Peyer's patch (tissue), 4 donors: Measurements from ENCODE around the gene TREML1. TPM values are rescaled to one million over a fixed set of nuclear protein-coding genes. Genes with fewer than 3 reads are reported as not detected.

Source experiments
- DNase-seq, 3 donors: peaks; one replicate each; pipeline ENCODE4 v3.0.0-alpha.2; 2017 to 2019
- H3K27ac ChIP-seq, 4 donors: fragments of 200-600 bp; sonication (generic); one replicate each; pipeline ENCODE4 v1.5.1; 2016 to 2019
- H3K27me3 ChIP-seq, 2 donors: fragments of 200-600 bp; sonication (generic); one replicate each; pipeline ENCODE4 v1.5.1; 2019
- H3K36me3 ChIP-seq, 3 donors: fragments of 200-600 bp; sonication (generic); one replicate each; pipeline ENCODE4 v1.5.1; 2016 to 2019
- H3K4me1 ChIP-seq, 4 donors: fragments of 200-600 bp; sonication (generic); one replicate each; pipeline ENCODE4 v1.5.1; 2016 to 2019
- H3K4me3 ChIP-seq, 4 donors: fragments of 200-600 bp; sonication (generic); 1 replicate in 3 of 4; 2 replicates in 1 of 4; pipeline ENCODE4 v1.5.1; 2016 to 2019; ENCODE audit warnings: mild to moderate bottlenecking in 1 of 4
- H3K9me3 ChIP-seq, 4 donors: fragments of 200-600 bp; sonication (generic); one replicate each; pipeline ENCODE4 v1.5.1; 2016 to 2019; ENCODE audit warnings: mild to moderate bottlenecking in 1 of 4
- POLR2A ChIP-seq, 2 donors: fragments of 450-650 bp; IDR thresholded peaks; one replicate each; pipeline ENCODE4 v1.5.1; 2017; ENCODE audit warnings: antibody characterized with exemption in 2 of 2, mild to moderate bottlenecking in 2 of 2, moderate library complexity in 2 of 2
- total RNA-seq, 4 donors: library from RNA; depleted of rRNA; stranded (reverse); fragments of >200 nt; gene quantifications; one replicate each; pipeline ENCODE4 v1.1.0, GENCODE V29; 2016
- TF ChIP-seq, protein P1 (sequence below), 6 experiments: fragments of 450-650 bp in 4 of 6; fragments of 200-600 bp in 2 of 6; sonication (generic) in 1 of 6; IDR thresholded peaks; one replicate each; pipeline ENCODE4 v1.5.1; 2017 to 2019; ENCODE audit warnings: antibody characterized with exemption in 6 of 6, mild to moderate bottlenecking in 3 of 6, moderate library complexity in 1 of 6

TREML1 gene
- total RNA-seq, 4 donors from 2014 or later, result not detected

DNA sequence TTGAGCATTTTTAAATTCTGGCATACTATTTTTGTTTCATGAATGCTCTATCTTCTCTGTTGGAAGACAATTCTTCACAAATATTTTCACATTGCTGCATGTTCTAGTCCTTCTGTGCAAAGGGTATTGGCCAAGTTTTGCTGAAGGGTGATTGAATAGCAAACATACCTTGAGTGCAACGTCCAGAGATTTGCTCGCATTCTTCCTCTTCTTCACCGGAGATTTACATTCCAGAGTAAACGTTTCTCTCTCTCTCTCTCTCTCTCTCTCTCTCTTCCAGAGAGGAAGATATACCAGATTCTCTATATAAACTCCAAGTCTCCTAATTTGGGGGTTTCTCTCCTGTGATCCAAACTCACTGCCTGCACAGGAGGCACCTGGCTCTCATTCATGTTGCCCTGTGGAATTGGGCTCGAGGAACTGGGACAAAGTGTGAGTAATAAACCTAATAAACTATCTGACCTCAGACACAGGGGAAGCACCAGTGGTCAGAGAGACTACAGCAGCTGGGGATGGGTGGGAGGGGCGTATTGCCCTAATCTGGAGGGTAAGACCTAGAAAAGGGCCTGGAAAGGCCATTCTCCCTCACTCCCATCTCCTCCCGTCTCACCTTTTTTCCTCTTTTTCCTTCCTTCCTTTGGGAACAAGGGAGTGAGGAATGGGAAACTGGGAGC lies 1.1 kb upstream of the TREML1 start:
- no peak for DNase-seq
- no peak for TF ChIP-seq POLR2A (IDR thresholded peaks at IDR 0.05)
- TF ChIP-seq, protein P1, sequence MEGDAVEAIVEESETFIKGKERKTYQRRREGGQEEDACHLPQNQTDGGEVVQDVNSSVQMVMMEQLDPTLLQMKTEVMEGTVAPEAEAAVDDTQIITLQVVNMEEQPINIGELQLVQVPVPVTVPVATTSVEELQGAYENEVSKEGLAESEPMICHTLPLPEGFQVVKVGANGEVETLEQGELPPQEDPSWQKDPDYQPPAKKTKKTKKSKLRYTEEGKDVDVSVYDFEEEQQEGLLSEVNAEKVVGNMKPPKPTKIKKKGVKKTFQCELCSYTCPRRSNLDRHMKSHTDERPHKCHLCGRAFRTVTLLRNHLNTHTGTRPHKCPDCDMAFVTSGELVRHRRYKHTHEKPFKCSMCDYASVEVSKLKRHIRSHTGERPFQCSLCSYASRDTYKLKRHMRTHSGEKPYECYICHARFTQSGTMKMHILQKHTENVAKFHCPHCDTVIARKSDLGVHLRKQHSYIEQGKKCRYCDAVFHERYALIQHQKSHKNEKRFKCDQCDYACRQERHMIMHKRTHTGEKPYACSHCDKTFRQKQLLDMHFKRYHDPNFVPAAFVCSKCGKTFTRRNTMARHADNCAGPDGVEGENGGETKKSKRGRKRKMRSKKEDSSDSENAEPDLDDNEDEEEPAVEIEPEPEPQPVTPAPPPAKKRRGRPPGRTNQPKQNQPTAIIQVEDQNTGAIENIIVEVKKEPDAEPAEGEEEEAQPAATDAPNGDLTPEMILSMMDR (IDR thresholded peaks at IDR 0.05), result no peak

DNA sequence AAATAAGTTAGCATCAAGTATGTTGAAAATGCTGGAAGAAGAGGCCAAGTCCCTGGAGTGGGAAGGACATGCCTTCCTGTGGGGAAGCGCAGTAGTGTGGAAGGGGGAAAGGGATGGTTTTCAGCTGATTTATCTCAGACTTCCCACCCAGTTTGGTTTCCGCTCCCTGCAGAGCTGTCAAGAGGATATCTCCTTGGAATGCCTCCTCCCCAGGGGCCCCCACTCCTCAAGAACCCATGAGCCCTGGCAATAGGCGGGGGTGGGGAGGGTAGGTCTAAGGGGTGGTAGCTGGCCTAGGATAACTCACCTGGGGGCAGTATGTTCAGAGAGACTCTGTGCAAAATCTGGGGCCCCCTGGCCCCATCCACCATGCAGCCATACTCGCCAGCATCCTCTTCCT lies 696 bp downstream of the TREML1 start:
- H3K4me1 ChIP-seq, result no peaks in the 10 kb centered on the region
- H3K27ac ChIP-seq, result no peak overlapping the region
- no peaks in the 10 kb centered on the region for H3K9me3 ChIP-seq
- H3K27me3 ChIP-seq, result no peaks in the 10 kb centered on the region
- TF ChIP-seq POLR2A (IDR thresholded peaks at IDR 0.05), result no peak
- TF ChIP-seq, protein P1 (IDR thresholded peaks at IDR 0.05), result no peak
- no peaks in the 10 kb centered on the region for H3K36me3 ChIP-seq
- no peak for DNase-seq
- H3K4me3 ChIP-seq, result no peak overlapping the region

More for the DNA sequence above, 1.1 kb upstream of the TREML1 start:
- Histone ChIP-seq H3K4me3 (no peak overlapping the region), H3K36me3 (no peaks in the 10 kb centered on the region), H3K4me1 (no peaks in the 10 kb centered on the region), H3K9me3 (no peaks in the 10 kb centered on the region), H3K27ac (no peak overlapping the region), H3K27me3 (no peaks in the 10 kb centered on the region)

DNA sequence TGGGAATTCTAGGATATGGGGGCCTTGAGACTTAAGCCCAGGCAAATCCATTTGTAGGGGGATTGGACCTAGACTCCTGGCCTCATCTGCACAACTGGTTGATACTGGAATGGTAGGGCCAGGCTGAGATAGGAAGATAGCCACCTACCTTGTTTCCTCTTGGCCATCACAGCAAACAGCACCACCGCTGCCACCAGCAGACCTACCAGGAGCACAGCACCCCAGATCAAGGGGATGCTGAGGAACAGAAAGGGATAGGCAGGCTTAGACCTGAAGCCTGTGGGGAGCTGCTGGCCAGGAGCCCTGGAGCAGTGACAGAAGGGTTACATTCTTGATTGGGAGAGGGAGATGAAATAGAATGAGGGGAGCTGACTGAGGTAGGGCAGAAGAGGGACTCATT lies 3.5 kb downstream of the TREML1 start:
- H3K9me3 ChIP-seq, result no peaks in the 10 kb centered on the region
- no peaks in the 10 kb centered on the region for H3K27me3 ChIP-seq
- H3K36me3 ChIP-seq, result no peaks in the 10 kb centered on the region
- H3K4me3 ChIP-seq, result no peak overlapping the region
- no peak overlapping the region for H3K27ac ChIP-seq
- TF ChIP-seq POLR2A (IDR thresholded peaks at IDR 0.05), result no peak
- TF ChIP-seq, protein P1 (IDR thresholded peaks at IDR 0.05), result no peak
- H3K4me1 ChIP-seq, result no peaks in the 10 kb centered on the region
- no peak for DNase-seq

DNA sequence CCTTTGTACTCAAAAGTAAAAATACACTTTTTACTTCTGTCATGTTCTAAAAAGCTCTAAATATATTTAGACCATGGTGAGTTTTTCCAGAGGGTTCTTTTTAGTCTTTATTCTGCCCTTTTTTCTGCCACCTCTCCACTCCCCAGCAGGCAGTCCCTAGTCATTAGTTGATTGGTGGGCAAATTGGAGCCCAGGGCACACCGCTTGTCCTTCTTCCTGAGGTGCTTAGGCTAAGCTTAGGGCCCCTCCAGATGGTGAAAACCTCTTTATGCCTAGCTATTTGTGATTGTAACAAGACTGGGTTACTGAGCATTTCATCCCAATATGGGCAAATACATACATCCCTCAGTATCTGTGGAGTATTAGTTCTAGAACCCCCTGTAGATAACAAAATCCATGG lies 6.2 kb downstream of the TREML1 start:
- no peaks in the 10 kb centered on the region for H3K9me3 ChIP-seq
- no peaks in the 10 kb centered on the region for H3K27me3 ChIP-seq
- H3K36me3 ChIP-seq, result no peaks in the 10 kb centered on the region
- no peaks in the 10 kb centered on the region for H3K4me1 ChIP-seq
- TF ChIP-seq POLR2A (IDR thresholded peaks at IDR 0.05), result no peak
- TF ChIP-seq, protein P1 (IDR thresholded peaks at IDR 0.05), result no peak
- H3K4me3 ChIP-seq, result no peak overlapping the region
- DNase-seq, result no peak
- no peak overlapping the region for H3K27ac ChIP-seq

DNA sequence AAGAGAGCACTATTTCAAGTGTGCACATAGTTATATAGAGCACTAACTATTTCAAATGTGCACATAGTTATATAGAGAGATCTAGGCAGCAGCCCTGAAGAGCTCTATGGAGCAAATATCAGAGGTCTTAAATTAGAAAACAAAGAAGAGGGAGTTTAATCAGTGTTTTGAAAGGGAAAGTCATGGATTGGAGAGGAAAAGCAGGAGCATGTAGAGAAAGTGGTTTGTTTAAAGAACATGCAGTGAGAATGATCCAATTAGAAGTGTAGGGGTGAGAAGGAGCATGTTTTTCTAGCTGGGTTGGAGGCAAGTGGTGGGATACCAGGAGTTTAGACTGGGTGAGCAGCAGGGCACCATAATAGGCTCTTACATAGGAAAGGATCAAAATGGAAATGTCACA lies 17.2 kb downstream of the TREML1 start:
- Histone ChIP-seq H3K9me3 (no peaks in the 10 kb centered on the region), H3K27ac (no peak overlapping the region)
- DNase-seq, result no peak

More for the DNA sequence above, 17.2 kb downstream of the TREML1 start:
- Histone ChIP-seq H3K4me3 (no peak overlapping the region), H3K36me3 (peaks cover 0 to 7% (median 0%) of the 10 kb centered on the region in 3 donors), H3K4me1 (no peaks in the 10 kb centered on the region), H3K27me3 (no peaks in the 10 kb centered on the region)
- no peak for TF ChIP-seq POLR2A (IDR thresholded peaks at IDR 0.05)
- TF ChIP-seq, protein P1 (IDR thresholded peaks at IDR 0.05), result no peak
